GM21576 (cell line): ENCODE results near the gene SETBP1.

Experiments
- ATAC-seq: cut with Tn5 transposase; IDR thresholded peaks from one replicate; pipeline ENCODE4 v1.9.1; 2021; ENCODE audit warnings: mild to moderate bottlenecking, moderate library complexity; ENCODE audit not compliant: unreplicated experiment

The SETBP1 gene

DNA sequence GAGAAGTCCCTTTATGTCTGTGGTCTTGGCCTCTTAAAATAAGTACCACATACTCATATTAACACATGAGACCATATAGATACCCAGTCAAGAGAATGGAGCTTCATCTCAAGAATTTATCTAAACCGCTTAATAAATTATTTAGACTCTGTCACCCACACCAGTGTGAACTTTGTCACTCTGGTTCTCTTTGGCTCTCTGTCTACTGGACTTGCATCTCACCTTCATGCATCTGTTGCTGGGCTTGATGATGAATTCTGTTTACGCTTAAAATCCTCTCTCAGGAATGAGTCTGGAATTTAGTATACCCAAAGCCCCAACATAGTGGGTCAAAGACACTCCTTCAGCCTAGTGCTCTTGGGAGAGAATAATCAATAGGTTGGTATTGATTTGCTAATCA, 73.9 kb downstream of the SETBP1 start:
- no peak for ATAC-seq

DNA sequence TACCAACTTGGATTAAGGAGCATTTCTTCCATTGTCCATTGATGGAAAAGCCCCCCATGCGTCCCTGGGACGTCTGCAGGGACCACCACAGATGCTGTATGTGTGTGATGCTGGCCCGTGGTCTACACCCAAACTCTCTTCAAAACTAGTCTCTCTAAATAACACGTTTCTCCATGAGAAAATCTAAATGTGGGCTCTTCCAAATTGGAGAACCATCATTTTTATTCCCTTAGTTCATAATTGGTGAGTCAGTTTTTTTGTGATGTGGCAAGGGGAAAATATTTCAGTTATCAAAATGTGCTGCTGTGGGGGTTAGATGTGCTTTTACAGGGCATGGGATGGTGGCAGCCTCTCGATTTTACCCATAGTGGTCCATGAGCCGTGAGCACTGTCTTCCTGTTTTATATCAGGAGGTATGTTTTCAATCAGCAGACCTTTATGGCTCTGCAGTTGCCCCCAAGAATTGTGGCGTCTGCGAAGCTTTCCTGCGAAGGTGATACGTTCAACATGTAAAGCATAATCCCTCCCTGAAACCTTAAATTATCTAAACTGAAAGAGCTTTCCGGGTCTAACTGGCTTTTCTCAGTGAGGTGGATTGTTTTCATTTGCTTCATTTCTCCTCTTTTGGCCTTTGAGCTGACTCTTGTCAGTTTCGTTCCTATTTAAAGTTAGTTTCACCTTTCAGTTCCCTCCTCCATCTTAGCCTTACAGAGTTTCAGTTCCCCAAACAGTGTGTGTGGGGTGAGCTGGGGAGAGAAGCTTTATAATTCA, 78.4 kb downstream of the SETBP1 start:
- ATAC-seq = peak; percentile 93

DNA sequence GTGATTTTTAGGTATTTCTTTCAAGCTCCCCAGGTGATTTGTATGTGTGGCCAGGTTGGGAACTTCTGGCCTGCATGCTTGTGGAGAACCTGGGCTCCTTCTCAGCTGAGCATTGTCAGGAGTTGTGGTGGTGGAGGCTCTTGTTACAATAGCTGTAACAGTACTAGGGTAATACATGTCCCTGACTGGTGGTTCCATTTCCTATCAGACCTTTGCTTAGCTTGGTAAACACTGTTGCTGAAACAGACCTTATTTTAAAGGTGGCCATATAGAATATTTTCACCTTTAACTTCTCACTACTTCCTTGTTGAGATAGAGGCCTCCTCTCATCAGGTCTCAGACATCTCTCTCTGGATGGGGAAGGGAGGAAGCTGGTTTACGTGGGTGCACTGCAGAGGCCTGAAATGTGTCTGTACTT, 79.2 kb downstream of the SETBP1 start:
- ATAC-seq = peak; percentile 54

DNA sequence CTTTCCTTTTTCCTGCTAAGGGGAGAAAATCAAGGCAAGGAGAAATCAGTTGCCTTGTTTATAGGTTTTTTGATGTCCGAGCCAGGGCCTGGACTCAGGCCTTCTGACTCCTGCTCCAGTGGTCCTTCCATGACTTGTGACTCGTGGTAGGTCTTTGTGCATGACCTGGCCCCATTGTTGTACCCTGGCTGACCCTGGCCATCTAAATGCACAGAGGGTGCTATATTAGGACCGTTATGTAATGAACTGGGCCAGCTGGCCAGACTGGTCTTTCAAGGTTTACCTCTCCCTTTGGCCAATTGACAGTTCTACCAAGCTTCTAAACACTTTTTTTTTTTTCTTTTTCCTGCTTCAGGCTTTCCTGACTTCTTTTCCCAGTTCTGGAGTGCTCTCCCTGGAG, 81.1 kb downstream of the SETBP1 start:
- no peak for ATAC-seq

DNA sequence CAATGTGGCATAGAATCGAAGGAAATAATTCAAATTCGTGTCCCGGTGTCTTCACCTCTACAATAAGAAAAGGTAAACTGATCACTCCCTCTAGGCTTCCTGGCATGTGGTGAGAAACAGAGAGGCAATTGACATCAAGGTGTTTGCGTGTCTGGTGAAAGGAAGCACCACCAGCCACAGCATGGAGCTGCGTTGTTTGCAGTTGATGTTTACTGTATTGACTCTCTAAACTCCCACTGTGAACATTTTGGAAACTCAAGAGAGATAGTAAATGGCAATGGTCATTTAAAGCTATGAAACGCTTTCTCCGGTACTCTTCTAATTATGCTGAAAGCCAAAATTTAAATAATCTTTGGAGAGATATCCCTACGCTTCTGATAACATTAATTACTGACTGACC, 82.6 kb downstream of the SETBP1 start:
- ATAC-seq = no peak

DNA sequence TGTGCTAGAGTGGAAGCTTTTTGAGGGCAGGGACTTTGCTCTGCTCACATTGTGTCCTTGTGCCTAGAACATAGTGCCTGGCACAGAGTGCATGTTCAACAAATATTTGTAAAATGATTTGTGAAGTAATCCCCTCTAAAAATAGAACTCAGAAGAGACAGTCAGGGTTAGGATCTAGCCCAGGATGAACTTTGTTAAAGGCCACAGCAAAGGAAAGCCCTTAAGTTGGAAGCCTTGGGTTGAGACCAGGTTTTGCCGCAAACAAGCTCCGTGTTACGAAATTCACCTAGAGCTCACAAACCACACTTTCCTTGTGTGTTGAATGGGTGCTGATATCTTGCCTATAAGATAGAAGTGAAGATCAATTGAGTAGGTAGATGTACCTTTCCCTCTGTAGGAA, 84.2 kb downstream of the SETBP1 start:
- ATAC-seq = no peak

DNA sequence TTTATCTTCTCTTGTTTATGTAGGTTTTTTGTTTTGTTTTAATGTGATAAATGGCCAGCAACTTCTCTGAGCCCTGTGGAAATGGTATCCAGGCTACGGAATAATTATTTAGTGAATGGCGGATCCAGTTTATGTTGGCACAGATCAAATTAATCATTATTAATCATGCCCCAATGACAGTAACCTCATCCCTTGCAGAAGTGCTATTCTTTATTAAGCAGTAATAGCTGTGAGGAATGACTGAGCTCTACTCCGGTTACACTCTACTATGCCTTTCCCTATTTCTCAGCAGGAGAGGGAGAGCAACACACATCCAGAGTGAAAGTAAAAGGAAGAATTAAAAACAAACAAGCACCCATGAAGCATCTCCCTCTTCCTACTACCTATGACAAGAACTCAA, 84.8 kb downstream of the SETBP1 start:
- no peak for ATAC-seq

DNA sequence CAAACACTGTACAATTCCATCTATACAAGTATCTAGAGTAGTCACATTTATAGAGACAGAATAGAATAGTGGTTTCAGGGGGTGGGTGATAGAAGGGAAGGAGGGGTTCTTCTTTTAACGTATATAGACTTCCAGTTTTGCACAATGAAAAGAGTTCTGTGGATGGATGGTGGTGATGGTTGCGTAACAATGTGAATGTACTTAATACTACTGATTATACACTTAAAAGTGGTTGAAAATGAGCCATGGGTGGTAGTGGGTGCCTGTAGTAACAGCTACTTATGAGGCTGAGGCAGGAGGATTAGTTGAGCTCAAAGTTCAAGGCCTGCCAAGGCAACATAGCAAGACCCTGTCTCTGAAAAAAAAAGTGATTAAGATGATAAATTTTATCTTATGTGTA, 85.8 kb downstream of the SETBP1 start:
- ATAC-seq = no peak

DNA sequence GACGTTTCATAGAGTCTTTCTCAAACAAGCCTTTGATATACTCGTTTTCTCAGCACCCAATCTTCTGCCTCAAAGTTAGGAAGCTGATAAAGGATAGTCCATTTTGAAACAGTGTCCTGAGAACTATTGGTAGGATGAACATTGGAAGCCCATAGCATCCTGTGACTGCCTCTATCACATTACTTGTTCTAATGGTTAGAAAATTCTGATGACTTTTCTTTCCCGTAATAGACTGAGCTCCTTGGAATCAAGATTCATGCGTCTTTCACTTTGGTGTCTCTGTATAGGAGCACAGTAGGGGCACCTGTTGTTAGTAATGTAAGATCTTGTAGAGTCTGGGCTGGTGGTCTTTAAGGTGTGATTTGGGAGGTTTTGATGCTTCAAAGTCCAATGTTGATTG, 87.1 kb downstream of the SETBP1 start:
- ATAC-seq = no peak

DNA sequence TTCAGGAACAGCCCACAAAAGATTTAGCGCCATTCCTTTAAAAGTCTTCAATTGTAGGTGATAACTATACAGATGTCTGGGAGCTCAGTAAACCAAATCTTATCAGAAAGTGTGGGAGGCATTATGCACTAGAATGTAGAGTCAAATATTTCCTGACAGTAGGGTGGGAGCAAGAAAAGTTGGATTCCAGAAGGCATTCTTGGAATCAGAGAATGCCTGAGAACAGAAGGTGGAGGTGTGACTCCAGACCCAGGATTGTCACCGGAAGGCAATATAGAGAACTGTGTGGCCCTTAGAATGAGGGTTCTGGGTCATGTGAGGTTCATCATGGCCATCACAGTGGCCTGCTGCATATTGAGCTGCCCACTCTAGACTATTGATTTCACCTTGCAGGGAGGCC, 90.0 kb downstream of the SETBP1 start:
- no peak for ATAC-seq

DNA sequence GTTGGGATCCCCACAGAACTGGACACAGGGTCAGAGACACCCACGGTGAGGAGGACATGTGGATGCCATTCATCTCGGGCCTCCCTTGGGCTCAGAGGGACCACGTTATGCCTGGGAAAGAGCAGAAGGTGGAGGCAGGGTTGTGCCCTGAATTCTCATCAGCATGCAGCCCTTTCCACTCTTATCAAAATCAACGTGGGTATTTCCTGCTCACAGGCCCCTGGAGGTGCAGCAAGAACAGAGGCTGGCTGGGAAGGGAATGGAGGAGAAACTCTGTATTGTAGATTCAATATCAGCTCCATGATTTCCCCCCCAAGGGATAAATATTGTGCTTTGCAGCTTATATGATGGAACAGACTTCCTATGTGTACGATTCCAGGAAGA, 90.9 kb downstream of the SETBP1 start:
- ATAC-seq = no peak

DNA sequence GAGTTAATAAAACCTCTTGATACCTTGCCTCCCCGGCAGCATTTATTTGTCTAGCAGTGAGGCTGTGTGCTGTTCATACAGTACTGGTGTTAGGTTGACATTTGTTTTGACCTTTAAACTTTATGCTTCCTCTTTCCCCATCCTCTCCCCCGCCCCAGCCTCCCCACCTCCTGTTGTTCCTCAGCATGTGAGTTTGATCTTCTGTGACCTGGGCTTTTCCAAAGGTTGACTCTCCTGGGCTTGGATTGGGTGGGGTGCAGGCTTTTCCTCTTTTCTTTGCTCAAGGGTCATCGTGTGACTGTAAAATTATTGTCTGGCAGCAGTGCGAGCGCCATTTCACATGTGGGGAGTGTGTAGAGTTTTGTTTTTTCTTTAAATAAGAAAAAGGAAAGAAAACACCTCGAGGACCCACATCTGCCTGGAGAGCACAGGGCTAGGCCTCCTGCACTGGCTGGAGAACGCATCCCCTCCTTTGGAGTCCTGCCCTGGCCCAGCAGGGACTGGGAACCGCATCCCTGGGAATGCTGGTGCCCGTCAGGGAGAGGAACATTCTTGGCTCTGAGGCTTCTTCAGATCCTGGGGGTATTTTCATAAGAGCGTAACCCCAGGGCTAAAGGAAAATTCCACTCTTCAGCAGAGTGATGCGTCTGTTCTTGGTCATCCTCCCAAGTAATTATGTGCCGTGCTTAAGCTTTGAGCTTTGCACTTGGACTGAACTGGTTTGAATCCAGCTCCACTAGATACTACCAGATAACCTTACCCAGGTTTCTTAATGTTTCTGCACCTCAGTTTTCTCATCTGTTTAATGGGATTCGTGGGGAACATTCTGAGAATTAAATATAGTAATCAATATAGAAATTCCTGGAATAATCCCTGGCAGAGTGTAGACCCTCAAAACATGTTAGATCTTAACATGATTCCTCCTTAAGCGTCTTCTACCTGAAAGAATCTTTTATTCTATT, 91.5 kb downstream of the SETBP1 start:
- no peak for ATAC-seq

DNA sequence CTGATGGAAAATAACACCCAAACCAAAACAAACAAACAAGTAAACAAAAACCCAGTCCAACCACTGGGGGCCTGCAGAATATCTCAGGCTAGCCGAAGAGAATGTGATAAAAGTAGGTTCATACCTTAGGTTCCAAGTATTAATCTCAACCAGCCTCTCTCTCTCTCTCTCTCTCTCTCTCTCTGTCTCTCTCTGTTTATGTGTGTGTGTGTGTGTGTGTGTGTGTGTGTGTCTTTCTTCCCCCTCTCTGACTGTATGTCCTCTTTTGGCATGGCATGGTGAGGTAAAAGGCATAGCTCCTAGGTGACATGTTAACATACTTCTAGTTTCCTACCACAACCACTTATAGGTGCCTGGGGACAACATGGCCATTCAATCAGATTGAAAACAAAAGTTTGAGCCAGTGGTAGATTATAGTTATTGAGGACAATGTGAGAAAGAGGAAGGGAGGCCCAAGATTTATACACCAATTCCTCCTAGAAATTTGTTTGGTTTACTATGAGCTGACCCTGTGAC, 93.0 kb downstream of the SETBP1 start:
- no peak for ATAC-seq

DNA sequence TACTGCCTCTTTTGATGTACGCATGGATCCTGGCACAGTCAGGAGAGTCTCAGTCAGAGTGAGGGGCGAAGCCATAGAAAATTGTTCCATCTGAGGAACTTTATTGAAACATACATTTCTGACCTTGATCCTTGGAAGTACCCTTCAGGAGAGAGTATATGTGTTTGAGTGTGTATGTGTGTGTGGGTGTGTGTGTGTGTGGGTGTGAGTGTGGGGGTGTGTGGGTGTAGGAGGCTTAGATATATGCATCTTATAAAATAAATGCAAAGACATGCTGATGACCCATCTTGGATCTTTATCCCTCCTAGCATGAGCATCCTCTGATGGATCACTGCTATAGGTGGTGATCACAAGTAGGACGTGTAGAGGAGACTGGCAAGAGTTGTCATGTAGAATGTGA, 93.5 kb downstream of the SETBP1 start:
- ATAC-seq = no peak

DNA sequence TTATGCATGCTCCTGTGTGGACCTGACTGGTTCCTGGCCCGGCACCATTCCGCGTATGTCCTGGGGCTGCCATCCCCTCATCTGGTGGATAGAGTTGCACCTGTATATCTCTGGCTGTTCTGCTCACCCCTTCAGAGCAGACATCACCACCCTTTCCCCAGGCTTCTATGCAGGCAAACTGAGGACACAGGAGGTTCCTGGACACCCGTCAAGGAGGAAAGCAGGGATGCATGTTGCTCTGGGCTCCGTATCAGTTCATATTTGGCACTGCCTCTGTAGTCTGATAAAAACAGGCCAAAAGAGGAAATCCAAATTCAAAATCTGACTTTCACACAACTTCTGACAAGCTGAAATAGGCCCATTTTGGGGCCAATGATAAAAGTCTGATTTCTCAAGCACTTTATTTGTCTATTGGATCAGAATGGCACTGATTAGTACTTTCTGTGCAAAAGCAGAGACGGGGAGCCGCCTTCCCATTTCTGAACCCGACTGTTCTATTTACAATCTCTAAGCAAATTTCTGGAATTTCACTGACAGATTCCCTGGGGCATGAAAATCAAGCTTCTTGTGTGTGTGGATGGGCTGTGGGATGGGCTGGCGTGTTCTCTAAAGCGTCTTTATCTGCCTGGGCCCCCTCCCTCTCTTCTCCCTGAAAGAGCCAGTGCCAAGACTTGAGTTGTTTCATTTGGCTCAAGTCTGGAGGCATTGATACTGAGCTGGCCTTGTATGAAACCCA, 96.9 kb downstream of the SETBP1 start:
- no peak for ATAC-seq

DNA sequence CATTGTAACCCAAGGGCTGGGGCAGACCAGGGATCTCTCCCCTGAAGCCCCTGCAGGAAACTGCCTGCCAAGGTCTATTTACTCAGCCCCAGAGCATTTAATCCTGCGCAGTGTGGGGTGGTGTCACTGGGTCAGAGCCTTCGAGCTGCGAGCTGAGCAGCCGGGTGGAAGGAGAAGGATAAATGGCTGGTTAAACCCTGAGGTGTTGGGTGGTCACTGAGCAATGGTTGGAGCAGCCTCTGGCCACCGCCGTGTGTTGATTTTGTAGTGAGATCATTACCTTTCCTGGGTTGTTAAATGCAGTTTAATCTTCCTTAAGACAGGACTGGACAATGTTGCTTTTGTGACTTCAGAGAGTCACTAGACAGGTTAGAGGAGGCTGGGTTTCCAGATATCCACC, 98.1 kb downstream of the SETBP1 start:
- ATAC-seq = no peak

DNA sequence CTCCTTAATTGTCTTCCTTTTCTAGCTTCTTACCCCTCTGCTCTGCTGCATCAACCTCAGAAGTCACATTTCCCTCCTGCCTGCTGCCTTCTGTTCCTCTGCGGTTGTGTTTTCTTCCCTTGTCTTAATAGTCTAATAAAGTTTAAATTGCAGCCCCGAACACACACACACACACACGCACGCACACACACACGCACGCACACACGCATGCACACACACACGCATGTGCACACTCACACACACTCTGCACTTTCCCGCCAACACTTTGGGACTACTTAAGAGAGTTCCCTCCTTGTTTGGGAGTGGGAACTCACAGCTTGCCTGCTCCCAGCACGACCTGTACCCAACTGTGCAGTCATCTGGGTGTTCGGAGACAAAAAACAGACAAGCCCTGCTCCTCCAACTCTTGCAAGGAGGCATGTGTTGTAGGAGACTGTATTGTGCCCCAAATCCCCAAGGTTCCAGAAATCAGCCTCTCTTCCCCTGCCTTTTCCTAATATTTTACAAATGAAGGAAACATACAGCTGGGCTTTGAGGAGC, 99.1 kb downstream of the SETBP1 start:
- no peak for ATAC-seq

DNA sequence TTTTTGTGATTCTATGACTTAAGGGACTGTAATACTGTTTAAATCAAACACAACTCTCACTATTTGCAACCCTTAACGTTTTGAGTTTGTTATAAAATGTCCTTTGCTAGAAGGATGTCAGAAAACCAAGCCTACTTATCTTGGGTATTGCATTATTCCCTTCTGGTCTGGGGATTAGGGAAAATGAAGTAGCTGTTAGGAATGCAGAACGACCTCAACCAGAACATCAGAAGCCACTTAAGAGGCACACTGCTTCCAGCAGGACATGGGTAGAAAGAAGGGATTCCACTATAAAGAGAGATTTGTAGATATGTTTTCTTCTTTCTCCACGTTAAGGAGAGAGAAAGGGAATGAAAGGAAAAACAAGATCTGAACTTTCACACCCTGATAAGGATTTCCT, 101.2 kb downstream of the SETBP1 start:
- no peak for ATAC-seq

DNA sequence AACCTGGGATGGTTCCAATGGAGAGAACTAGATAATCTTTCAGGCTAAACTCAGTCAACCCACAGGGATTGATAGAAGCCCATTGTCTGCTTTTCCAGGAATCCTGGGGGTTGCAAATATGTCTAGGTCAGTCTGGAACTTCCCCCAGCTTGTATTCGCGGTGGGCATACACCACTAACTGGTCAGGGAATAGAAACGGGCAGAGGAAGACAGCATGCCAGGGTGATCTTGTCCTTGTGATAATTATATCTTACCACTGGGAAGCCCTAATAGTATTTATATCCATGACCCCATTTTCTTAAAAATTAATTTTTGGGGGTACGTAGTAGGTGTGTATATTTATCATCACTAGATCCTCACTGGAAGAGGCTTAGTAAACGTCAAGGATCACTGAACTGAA, 101.9 kb downstream of the SETBP1 start:
- no peak for ATAC-seq

DNA sequence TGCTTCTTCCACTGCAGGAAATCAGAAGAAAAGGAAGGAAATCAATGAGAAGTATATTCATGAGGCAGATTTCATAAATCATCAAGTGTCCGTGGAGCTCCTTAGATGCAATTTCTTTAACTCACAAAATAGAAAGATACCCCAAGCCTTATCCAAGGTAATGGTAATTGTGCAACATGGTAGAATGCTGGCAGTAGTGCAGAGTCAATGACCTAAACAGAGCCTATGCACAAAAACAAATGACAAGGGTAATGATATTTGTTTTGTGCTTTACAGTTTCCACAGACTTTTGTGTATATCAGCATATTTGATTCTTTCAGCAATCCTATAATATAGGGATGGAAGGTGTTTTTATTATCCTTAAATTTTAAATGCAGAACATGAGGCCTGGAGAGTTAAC, 102.7 kb downstream of the SETBP1 start:
- ATAC-seq = no peak

DNA sequence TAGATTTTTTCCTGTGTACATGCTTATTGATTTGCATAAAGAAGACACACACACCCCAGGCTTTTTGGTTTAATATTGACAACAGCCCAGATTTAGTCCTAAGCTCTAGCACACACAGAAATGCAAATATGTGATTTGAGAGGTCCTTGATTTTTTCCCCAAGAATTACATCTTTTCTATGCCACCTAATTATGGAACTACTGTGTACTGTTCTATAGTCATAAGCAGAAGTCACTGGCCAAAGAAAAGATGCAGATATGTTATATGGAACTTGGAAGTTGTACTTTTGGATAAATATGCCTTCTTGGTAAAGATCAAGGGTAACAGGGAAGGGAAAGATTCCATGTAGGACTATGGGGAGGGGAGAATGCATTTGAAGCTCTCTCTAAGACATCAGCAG, 105.6 kb downstream of the SETBP1 start:
- ATAC-seq = peak; percentile 16
